AG09319 (cell line): ENCODE results near the gene SIM2.

Source experiments
- DNase-seq: peaks from one replicate; pipeline ENCODE4 v3.0.0-alpha.2; 2010; ENCODE audit warnings: low read depth; ENCODE audit errors: extremely low read depth
- CTCF ChIP-seq: IDR thresholded peaks from 2 replicates; pipeline ENCODE4 v1.5.1; 2011; ENCODE audit warnings: low read depth, mild to moderate bottlenecking, inconsistent platforms, low read length, moderate library complexity

SIM2 gene

GRCh38 chr21:36751383-36751782 lies 52.5 kb downstream of the SIM2 start:
- no peak for DNase-seq
- TF ChIP-seq CTCF, result no peak

GRCh38 chr21:36753556-36753955 lies 54.6 kb downstream of the SIM2 start:
- no peak for TF ChIP-seq CTCF

GRCh38 chr21:36754241-36754898 lies 55.5 kb downstream of the SIM2 start:
- TF ChIP-seq CTCF, result no peak
- no peak for DNase-seq

More at GRCh38 chr21:36753556-36753955, 54.6 kb downstream of the SIM2 start:
- no peak for DNase-seq

GRCh38 chr21:36756527-36756926 lies 57.6 kb downstream of the SIM2 start:
- DNase-seq, result no peak
- TF ChIP-seq CTCF, result no peak

GRCh38 chr21:36757196-36757595 lies 58.3 kb downstream of the SIM2 start:
- no peak for DNase-seq
- no peak for TF ChIP-seq CTCF

GRCh38 chr21:36759348-36760083 lies 60.6 kb downstream of the SIM2 start:
- no peak for TF ChIP-seq CTCF
- no peak for DNase-seq

GRCh38 chr21:36761685-36762084 lies 62.8 kb downstream of the SIM2 start:
- no peak for TF ChIP-seq CTCF
- DNase-seq, result no peak
